ENCODE measurements around the gene ARRDC4. TPM values are rescaled to one million over a fixed set of nuclear protein-coding genes. Genes with fewer than 3 reads are reported as not detected.

Gene ARRDC4
- 1.8 and 2.0 TPM in 2 replicates for total RNA-seq

- Mint-ChIP-seq H3K4me3 (peak within 1 kb of the TSS; percentile 80), H3K27me3 (peaks cover 3% of the 10 kb centered on the region), H3K9me3 (peaks cover 5% of the 10 kb centered on the region), H3K36me3 (ENCODE audit: low read depth) (peaks cover 3% of the 10 kb centered on the region), H3K27ac (peak within 1 kb of the TSS; percentile 81), H3K4me1 (peaks cover 26% of the 10 kb centered on the region)
- ATAC-seq (ENCODE audit: low read depth) (peak; percentile 94), DNase-seq (peak; percentile 88)
- ChIA-PET POLR2A (no interaction called here), CTCF (no interaction called here)
- intact Hi-C loops (cut with micrococcal nuclease), result loop anchor here (1.0 to 5.0 kb wide), 3 partner anchors 51 to 1967 kb away; no protein-coding TSS in a partner anchor
- no peak for TF ChIP-seq CTCF (IDR thresholded peaks at IDR 0.05)
These were observed at the start of gene ARRDC4 for GRCh38 chr15:97960364-97961066. Gene ARRDC4, plus strand, starts transcription at chr15:97960703. Its CDS starts 159 bp downstream, at chr15:97960862.

- POLR2A ChIA-PET, result no interaction called here
- Mint-ChIP-seq H3K27ac (no peak overlapping the region), H3K4me3 (no peak overlapping the region), H3K9me3 (no peaks in the 10 kb centered on the region), H3K4me1 (no peaks in the 10 kb centered on the region), H3K27me3 (no peaks in the 10 kb centered on the region), H3K36me3 (ENCODE audit: low read depth) (no peaks in the 10 kb centered on the region)
- intact Hi-C loops (cut with micrococcal nuclease), result no loop called here
- CTCF ChIA-PET, result no interaction called here
- ATAC-seq (ENCODE audit: low read depth), result no peak
- no peak for TF ChIP-seq CTCF (IDR thresholded peaks at IDR 0.05)
- no peak for DNase-seq
These were observed 45.8 kb upstream of the ARRDC4 start for GRCh38 chr15:97914711-97915110.

- no peaks in the 10 kb centered on the region for H3K36me3 Mint-ChIP-seq (ENCODE audit: low read depth)
- POLR2A ChIA-PET, result no interaction called here
- TF ChIP-seq CTCF (IDR thresholded peaks at IDR 0.05), result no peak
- no peak for ATAC-seq (ENCODE audit: low read depth)
- intact Hi-C loops (cut with micrococcal nuclease), result no loop called here
- CTCF ChIA-PET, result no interaction called here
- no peaks in the 10 kb centered on the region for H3K27me3 Mint-ChIP-seq
- H3K4me3 Mint-ChIP-seq, result no peak overlapping the region
- DNase-seq, result no peak
- H3K4me1 Mint-ChIP-seq, result no peaks in the 10 kb centered on the region
- no peak overlapping the region for H3K27ac Mint-ChIP-seq
- H3K9me3 Mint-ChIP-seq, result no peaks in the 10 kb centered on the region
These were observed 45.2 kb upstream of the ARRDC4 start for GRCh38 chr15:97915261-97915660.

- Mint-ChIP-seq H3K27me3 (no peaks in the 10 kb centered on the region), H3K9me3 (peaks cover 14% of the 10 kb centered on the region), H3K4me1 (no peaks in the 10 kb centered on the region), H3K27ac (no peak overlapping the region), H3K36me3 (ENCODE audit: low read depth) (no peaks in the 10 kb centered on the region), H3K4me3 (no peak overlapping the region)
- intact Hi-C loops (cut with micrococcal nuclease), result no loop called here
- no peak for DNase-seq
- TF ChIP-seq CTCF (IDR thresholded peaks at IDR 0.05), result no peak
- ATAC-seq (ENCODE audit: low read depth), result no peak
- POLR2A ChIA-PET, result no interaction called here
- CTCF ChIA-PET, result no interaction called here
These were observed 39.1 kb upstream of the ARRDC4 start for GRCh38 chr15:97921296-97921865.

GRCh38 chr15:97929456-97930229 lies 30.9 kb upstream of the ARRDC4 start:
- CTCF ChIA-PET, result no interaction called here
- TF ChIP-seq CTCF (IDR thresholded peaks at IDR 0.05), result no peak

More at GRCh38 chr15:97929456-97930229, 30.9 kb upstream of the ARRDC4 start:
- H3K4me3 Mint-ChIP-seq, result no peak overlapping the region
- H3K27me3 Mint-ChIP-seq, result no peaks in the 10 kb centered on the region
- ATAC-seq (ENCODE audit: low read depth) (no peak), DNase-seq (no peak)
- H3K36me3 Mint-ChIP-seq (ENCODE audit: low read depth), result peaks cover 2% of the 10 kb centered on the region
- POLR2A ChIA-PET, result no interaction called here
- intact Hi-C loops (cut with micrococcal nuclease), result no loop called here
- H3K27ac Mint-ChIP-seq, result no peak overlapping the region
- H3K9me3 Mint-ChIP-seq, result peaks cover 12% of the 10 kb centered on the region
- no peaks in the 10 kb centered on the region for H3K4me1 Mint-ChIP-seq

Data from activated B cell treated with CpG ODN at 0.5 μM for 24 hours (primary cell).